ENCODE data around the gene SH3GLB1.

- no peak for TF ChIP-seq EZH2 (IDR thresholded peaks at IDR 0.05; ENCODE audit: borderline replicate concordance, low read depth, low read length, poor library complexity, severe bottlenecking)
- no peak for TF ChIP-seq CTCF (conservative IDR thresholded peaks at IDR 0.05; ENCODE audit: low read depth, low read length)
These were observed 44.4 kb downstream of the SH3GLB1 start for GRCh38 chr1:86748622-86749373.
